ENCODE results near the gene DPP8. TPM values are rescaled to one million over a fixed set of nuclear protein-coding genes. Genes with fewer than 3 reads are reported as not detected.

The DPP8 gene
- total and polyA plus RNA-seq, 2 donors (not counting 3 experiments of a cell fraction or from before 2014, with no cell fraction given), result 12.1 to 35.3 TPM

DNA sequence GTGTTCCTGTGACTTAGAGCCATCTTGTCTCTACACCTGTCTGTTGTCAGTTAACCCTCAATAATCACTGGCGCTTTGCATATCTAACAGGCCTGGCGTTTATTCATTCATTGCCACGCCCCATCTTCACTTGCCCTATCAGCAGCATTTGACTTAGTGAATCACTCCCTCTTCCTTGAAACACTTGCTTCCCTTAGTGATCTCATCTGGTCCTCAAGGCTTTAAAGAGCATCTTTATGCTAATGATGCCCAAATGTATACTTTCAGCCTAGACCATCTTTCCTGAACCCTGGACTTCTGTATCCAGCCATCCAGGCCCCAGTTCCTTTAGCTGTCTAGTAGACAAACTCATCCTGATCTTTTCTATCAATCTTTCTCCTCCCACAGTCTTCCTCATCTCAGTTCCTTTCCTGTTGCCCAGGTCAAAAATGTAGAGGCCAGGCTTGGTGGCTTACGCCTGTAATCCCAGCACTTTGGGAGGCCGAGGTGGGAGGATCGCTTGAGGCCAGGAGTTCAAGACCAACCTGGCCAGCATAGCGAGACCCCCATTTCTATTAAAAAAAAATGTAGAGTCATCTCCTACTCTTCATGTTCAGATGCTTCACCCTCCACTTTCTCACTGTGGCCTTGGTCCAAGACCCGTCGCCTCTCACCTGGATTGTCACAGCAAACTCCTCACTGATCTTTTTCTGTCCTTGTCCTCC is 93.4 kb downstream of the DPP8 start:
- peak; percentile 24 for FAIRE-seq
- peaks cover 34% of the 10 kb centered on the region in 2 experiments for H3K27me3 ChIP-seq (ENCODE audit: control insufficient read depth in 2 of 2, insufficient read depth in 2 of 2, low read length in 2 of 2)
- POLR2A ChIA-PET, result no interaction called here

More for the DNA sequence above, 93.4 kb downstream of the DPP8 start:
- DNase-seq (ENCODE audit: low read depth, low spot score), result no peak
- Histone ChIP-seq H2AFZ (ENCODE audit: low read depth, low read length) (no peak overlapping the region), H3K4me3 (replicated peaks in 1 of 3; ENCODE audit: insufficient read depth in 1 of 3, low read depth in 1 of 3, low read length in 3 of 3) (no peak overlapping the region), H3K79me2 (ENCODE audit: control insufficient read depth, insufficient read depth, low read length) (no peaks in the 10 kb centered on the region), H3K9ac (replicated peaks; ENCODE audit: extremely low read depth, insufficient read depth, low read length) (no peak overlapping the region), H3K36me3 (ENCODE audit: control insufficient read depth in 2 of 2, extremely low read depth in 1 of 2, insufficient read depth in 2 of 2, low read length in 2 of 2) (no peaks in the 10 kb centered on the region), H3K9me1 (replicated peaks; ENCODE audit: control insufficient read depth, extremely low read depth, insufficient read depth, low read length) (no peaks in the 10 kb centered on the region), H3K4me2 (ENCODE audit: insufficient read depth, low read length) (no peak overlapping the region), H3K4me1 (ENCODE audit: control insufficient read depth, extremely low read depth, insufficient read depth, low read length) (peaks cover 9% of the 10 kb centered on the region), H3K27ac (ENCODE audit: insufficient read depth, low read depth, low read length) (no peak overlapping the region), H4K20me1 (replicated peaks; ENCODE audit: control insufficient read depth, extremely low read depth, insufficient read depth, low read length) (no peaks in the 10 kb centered on the region), H3K9me3 (replicated peaks; ENCODE audit: control insufficient read depth, insufficient read depth, low read length) (no peaks in the 10 kb centered on the region)
- no TSS peak for BruUV-seq (replicated peaks)
- dilution Hi-C loops (cut with MboI; ENCODE audit: extremely low pct_ligation_motif_present, low sequenced_read_pairs), result no loop called here
- TF ChIP-seq, protein P1, sequence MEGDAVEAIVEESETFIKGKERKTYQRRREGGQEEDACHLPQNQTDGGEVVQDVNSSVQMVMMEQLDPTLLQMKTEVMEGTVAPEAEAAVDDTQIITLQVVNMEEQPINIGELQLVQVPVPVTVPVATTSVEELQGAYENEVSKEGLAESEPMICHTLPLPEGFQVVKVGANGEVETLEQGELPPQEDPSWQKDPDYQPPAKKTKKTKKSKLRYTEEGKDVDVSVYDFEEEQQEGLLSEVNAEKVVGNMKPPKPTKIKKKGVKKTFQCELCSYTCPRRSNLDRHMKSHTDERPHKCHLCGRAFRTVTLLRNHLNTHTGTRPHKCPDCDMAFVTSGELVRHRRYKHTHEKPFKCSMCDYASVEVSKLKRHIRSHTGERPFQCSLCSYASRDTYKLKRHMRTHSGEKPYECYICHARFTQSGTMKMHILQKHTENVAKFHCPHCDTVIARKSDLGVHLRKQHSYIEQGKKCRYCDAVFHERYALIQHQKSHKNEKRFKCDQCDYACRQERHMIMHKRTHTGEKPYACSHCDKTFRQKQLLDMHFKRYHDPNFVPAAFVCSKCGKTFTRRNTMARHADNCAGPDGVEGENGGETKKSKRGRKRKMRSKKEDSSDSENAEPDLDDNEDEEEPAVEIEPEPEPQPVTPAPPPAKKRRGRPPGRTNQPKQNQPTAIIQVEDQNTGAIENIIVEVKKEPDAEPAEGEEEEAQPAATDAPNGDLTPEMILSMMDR (IDR thresholded peaks at IDR 0.05; ENCODE audit: extremely low read depth in 1 of 2, insufficient read depth in 1 of 2, low read depth in 1 of 2, low read length in 2 of 2), result no peak
- TF ChIP-seq MYC (IDR thresholded peaks at IDR 0.05; ENCODE audit: low read depth, low read length), result no peak
- no peak for TF ChIP-seq POLR2A (IDR thresholded peaks at IDR 0.05; ENCODE audit: low read depth, low read length)
- no peak for TF ChIP-seq POLR2AphosphoS5 (IDR thresholded peaks at IDR 0.05; ENCODE audit: insufficient read depth, low read depth, low read length)
- TF ChIP-seq, protein P2, sequence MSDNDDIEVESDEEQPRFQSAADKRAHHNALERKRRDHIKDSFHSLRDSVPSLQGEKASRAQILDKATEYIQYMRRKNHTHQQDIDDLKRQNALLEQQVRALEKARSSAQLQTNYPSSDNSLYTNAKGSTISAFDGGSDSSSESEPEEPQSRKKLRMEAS (IDR thresholded peaks at IDR 0.05; ENCODE audit: insufficient read depth, insufficient read length), result no peak
- no peak for TF ChIP-seq JUN (IDR thresholded peaks at IDR 0.05; ENCODE audit: borderline replicate concordance, insufficient read depth, insufficient read length, low read depth)
- no peak for TF ChIP-seq GATA2 (IDR thresholded peaks at IDR 0.05; ENCODE audit: insufficient read depth, insufficient read length, low read depth, low read length)
- TF ChIP-seq FOS (IDR thresholded peaks at IDR 0.05; ENCODE audit: borderline replicate concordance, insufficient read depth, low read length), result no peak
- TF ChIP-seq EZH2 (IDR thresholded peaks at IDR 0.05; ENCODE audit: borderline replicate concordance, low read depth, low read length, severe bottlenecking), result no peak
- CTCF ChIA-PET, result no interaction called here
- intact Hi-C loops (cut with micrococcal nuclease), result no loop called here

Data from endothelial cell of umbilical vein (primary cell).